Glomerular visceral epithelial cell (primary cell): Measurements from ENCODE around the gene ZNF831.

Experiments
- DNase-seq: peaks from one replicate; pipeline ENCODE4 v3.0.0-alpha.2; 2016; ENCODE audit errors: extremely low spot score

The ZNF831 gene

DNA sequence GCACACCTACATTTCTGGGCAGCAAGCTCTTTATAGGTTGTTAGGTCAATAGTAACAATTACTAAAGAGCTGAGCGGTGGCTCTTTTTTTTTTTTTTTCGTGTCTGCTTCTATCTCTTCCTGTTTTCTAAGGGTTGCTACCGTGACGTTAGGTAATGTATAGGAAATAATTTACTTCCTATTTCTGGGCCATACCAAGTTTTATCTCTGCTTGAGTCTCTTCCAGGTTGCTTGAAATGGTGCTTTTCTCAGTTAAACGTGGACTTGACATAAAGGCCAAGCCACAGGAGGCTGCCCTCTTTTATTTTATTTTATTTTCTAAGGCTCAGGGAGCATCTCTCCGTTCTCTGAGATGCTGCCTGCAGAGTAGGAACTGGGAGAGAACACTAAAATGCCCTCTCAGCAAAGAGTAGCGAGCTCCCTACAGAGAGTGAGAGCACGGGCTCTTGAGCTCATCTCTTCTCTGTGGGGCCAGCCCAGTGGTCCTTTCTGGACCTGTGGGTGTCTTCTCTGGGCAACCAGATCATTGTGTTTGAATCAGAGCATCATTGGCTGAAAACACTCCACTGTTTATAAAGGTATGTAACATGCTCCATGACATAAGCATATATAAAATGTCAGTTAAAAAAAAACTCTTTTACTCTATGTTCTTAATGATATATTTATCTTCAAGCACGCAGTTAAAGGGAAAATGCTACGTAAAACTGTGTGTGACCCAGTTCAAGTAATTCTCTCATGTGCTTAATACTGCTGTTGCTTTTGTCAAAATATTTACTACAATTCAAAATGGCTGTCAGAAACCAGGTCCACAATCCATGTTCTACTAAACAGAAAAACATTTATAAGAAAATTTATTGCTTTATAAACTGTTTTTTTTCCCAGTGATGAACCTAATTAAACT is at the start of gene ZNF831:
Gene ZNF831, plus strand, starts transcription at position 191 of the 900 bp plus-strand sequence. CDS start 27,199 bp downstream, outside the sequence.
- no peak for DNase-seq

DNA sequence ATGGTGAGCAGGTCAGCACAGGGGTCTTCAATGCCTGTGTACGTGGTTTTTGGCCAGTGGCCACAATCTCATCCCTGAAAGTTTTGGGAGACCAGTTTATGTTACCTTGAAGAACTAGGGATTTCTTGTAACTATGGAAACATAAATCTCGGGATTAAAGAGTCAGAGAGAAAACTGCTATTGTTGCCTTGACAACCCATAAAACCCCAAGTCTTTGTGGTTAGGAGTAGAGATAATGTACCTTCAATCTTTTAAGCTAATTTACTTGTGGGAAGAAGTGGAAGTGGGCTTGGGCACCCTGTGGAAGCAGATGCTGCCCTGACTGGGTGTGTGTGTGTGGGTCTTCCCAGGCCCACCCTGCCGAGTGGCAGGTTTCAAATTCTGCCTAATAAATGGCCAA is 46.1 kb upstream of the ZNF831 start:
- DNase-seq: no peak

DNA sequence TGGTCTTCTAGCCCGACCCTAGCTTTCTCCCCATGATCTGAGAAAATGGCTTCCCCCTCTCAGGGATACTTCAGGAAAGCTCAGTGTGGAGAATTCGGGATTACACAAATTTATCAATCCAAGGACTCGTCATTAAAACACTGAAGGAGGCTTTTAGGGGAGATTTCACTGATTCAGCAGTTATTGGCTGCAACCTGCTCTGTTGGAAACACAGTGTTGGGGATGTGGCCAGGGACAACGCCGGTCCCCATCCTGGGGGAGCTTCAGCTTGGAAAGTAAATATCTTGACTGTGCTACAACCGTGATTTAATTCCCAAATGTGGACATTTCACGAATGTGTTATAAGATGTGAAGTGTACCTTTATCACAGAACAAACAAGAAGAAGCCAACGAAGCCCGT is 44.8 kb upstream of the ZNF831 start:
- no peak for DNase-seq

DNA sequence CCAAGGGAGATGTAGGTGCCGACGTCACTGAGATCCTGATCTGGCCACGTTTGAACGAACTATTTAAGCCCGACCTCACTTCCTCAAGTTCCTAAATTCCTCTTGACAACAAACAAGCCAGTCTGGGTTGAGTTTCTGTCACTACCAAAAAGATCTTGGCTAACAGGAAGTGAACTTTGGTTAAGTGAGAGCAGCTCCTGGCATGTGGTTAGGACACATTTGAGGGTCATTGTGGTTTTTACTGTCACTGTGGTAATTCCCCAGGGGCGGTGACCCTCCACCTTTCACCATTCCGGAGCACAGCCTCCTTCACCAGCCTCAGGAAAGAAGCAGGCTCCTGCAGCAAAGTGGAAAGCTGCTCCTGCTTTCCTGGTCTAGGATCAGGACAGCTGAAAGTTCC is 43.1 kb upstream of the ZNF831 start:
- no peak for DNase-seq

DNA sequence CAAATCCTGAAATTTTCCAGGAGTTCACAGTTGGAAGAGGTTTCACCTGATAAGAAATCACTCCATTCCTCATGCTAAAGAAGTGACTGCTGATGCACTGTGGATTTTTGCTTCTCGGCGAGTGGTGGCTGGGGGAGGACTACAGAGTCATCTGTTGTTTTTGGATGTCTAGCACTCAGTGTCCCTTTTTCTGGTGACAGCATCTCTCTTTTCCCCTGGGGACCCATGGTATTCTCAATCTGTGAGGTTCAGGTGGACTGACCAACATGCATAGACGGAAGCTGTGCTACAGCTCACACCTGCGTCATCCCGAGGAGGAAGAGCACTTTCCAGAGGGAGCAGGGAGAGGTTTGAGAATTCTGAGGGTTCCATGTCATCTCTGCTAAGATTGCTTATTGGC is 42.7 kb upstream of the ZNF831 start:
- no peak for DNase-seq

DNA sequence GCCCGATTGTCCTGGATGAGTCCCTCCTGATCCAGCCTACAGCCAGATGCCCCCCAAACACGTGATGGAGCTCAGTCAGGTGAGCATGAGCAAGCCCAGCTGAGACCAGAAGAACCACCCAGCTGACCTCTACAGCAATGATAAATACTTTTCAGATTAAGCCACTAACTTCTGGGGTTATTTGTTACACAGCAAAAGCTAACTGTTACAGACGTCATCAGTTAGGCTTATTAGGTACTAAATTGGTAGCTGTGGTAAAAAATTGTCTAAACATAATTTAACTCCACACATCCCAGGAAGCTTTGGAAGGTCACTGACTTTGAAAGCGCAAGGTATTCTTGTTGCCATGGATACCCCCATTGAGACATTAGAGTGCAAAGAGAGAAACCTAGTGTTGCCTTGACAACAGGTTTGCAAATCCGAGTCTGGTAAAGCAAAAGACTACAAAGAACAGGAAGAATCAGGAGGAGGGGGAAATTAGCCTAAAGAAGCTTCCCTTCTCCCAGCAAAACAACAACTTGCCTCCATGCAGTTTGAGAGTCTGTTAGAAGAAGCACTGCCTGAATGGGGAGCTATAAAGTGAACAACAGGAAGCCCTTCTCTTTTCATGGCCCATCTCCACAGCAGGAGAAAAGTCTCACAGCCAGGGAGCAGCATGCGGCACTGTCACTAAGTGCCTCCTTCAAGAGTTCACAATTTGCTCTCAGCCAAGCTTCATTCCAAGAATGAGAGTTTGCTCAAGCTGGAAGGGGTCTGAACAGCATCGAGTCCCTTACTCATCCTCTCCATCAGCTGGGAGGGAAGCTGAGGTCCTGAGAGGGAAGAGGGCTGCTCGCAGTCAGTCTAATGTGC is 41.7 kb upstream of the ZNF831 start:
- no peak for DNase-seq

DNA sequence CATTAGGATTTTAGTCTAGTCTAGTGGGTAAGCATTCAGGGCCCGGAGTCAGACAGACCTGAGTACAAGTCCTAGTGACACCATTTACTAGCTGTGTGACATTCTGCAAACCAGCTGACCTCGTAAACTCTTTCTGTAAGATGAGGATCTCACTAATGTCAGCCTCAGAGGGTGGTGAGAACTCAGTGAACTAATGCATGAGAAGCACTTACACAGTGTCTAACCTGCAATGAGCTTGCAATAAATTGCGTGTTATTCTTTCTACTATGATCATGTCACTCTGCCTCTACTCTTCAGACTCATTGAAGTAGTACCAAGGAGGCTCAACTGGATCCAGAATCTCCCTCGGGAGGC is 41.1 kb upstream of the ZNF831 start:
- DNase-seq: no peak

DNA sequence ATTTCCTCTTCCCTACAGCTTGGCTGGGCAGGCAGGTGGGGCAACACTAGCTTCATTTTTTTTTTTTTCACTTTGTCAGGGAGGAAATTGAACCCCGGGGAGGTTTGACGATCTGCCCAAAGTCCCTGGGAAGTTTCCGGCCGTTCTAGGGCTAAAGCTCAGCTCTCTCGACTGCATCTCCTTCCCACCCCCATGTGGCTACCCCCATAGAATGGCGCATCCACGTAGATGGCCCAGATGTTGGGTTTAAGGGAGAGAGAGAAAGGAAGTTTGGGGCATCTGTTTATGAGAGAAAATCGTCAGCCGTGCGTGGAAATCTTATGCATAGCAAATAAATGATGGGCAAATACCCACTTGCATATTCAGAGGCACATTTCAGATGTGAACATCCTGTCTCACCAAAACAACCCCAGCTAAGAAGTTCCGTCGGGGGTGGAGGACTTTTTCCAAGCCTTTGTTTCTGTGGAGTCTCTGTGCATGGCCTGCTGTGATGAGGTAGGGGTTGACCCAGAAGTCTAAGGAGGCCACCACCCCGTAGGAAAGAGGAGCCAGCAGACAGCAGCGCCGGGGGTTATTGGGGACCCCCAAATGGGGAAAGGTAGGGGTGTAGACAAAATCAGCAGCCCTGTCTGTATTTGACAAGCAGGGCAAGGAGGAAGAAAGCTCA is 40.5 kb upstream of the ZNF831 start:
- no peak for DNase-seq

DNA sequence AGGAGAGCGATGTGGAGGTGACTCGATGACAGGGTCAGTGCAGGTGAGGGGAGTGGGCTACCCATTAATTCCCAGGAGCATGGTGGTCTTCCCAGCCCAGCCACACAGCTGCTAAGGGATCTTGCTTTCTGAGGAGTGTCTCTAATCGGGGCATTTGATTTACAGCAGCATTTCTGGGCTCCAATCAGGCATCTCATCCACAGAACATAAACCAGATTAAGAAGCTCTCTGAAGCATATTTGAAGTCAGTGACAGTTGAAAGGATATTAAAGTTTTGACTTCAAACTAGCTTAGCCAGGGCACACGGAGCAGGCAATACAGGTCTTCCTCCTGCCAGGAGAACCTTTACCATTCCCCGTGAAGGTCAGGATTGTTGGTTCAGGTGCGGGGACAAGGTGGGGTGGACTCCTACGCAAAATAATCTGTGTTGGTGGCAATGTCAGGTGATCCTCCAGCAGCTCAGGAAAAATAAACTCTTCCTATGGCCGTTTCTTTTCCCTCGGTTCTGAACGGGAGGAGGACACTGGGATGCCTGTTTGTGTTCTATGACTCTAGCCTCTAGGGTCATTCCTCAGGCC is 39.9 kb upstream of the ZNF831 start:
- no peak for DNase-seq

DNA sequence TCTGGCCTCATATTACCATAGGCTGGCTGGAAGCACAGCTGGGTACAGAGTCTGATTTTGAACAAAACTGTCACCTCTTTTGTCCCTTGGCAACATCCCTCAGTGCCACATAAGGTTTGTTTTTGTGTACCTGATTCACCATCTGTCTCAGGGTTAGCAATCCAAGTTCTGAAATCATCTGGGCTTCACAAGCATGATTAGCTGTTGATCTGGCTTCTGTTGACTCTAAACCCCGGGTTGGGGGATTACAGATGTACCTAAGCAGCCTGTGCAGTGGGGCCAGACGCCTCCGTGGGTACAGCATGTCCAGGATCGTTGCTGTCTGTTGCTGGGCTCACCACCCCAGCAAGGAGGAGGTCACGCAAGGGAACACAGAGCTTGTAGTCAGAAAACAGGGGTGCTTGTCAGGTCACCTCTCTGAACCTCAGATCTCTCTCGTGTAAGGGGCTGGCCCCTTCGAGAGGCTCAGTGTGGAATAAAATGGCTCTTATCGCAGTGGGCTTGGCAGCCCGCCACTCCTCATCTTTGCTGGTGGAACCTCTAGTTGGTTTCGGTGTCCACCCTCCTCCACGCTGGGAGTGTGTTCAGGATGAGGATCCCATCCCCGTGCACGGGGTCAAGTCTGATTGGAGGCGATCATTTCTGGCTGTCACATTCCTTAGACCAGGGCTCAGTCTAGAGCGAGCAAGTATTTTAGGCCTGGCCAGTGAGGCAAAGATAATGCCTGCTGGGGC is 39.2 kb upstream of the ZNF831 start:
- DNase-seq: no peak

DNA sequence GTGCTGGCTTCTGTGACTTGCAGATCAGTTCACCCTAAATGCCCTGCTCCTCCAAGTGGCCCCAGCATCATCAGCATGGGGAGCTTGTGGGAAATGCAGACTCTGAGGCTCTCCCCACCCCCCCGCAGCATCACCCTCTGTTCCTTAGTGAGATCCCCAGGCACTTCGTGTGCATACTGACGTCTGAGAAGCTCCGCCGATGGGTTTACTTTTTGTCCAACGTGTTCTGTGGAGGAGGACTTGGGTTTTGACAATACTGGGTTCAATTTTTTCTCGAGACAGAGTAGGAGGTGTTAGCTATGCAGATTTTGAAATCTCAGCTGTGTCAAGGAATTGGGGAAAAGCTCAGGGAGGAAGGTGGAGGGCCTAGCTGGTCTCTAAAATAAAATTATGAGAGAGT is 38.3 kb upstream of the ZNF831 start:
- no peak for DNase-seq

DNA sequence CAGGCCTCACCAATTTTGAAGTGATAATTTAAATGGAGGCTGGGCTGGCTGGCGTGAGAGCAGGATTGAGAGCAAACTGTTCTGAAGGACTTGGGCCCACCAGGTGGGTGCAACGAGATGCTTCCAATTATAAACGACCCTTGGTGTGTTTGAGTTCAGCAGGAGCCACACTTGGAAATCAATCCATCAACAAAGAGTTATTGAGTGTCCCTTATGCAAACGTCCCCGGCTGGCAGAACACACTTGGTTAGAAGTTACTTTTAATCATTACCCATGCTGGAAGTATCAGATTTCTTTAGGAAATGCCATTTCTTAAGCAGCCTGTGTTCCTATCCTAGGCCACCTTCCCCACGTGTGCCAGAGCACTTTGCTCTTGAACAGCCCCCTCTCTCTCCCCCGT is 37.8 kb upstream of the ZNF831 start:
- no peak for DNase-seq

DNA sequence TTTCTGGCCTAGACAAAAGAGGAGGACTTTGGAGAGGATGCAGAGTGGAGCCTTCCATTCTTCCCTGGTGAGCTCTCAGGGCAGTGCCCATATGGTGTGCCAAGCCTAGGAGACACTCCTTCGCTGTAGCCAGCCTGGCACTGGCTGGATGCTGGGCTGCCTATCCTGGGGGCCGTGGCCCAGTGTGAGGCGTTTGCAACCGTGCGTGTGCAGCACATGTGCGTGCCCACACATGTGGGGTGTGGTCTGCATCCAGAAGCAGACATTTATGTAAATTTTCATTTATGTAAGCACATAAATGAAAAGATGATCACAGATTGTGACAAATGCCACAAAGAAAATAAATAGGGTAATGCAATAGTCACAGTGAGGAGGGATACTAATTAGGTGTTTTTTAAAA is 35.8 kb upstream of the ZNF831 start:
- no peak for DNase-seq

DNA sequence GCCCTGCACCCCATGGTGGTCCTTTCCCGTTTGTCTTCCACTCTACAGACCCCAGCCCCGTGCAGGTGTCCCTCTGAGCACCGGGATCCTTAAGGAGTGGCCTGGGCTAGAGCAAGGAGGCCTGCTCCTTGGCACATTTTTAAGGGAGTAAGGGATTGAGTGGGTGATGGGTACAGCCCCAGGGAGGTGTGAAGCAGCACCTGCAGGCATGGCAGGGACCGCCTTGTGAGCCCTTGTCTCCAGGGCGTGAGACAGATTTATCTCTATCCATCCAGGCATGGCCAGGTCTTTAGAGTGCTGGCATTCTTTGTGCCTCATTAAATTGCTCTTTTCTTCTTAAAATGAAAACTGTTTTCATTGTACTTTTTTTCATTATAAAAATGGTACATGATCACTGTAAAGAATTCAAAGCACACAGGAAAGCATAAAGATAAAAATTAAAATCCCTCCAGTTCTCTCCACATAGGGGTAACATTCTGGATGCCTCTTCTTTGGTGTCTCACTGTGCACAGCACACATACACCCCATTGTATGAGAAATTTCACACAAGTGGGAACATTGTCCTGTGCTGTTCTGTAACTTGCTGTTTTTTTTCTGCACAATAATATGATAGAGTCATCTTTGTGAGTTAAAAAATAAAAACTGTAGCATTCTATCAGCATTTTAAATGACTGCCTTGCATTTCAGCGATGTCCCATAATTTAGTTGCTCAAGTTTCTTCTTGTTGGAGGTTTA is 31.9 kb upstream of the ZNF831 start:
- no peak for DNase-seq

DNA sequence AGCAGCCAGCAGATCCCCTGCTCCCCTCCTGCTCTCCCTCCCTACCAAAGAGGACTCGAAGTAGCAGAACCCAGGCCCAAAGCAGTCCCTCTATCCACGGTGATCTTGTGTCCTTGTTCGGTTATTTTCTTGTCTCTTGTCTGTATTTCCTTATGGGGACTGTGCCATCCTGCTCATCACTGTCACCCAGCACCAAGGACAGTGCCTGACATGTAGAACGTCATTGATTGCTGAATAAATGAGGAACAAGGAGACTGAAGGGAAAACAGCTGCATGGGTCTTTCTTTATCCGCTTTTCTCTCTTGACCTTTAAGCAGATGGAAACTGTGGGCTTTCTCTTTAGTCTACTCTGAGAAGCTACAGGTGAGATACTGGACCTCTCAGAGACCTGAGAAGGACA is 29.4 kb upstream of the ZNF831 start:
- no peak for DNase-seq

DNA sequence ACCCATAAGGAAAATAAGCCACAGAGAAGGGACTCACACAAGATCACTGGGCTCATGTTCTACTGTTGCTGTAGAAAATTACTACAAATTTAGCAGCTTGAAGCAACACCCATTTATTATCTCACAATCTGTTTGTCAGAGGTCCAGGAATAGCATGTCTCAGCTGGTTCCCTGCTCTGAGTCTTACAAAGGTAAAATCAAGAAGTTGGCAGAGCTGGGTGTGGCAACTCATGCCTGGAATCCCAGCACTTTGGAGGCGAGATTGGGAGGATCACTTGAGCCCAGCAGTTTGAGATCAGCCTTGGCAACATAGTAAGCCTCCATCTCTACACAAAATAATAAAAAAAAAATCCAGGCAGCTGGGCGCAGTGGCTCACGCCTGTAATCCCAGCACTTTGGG is 28.5 kb upstream of the ZNF831 start:
- no peak for DNase-seq

DNA sequence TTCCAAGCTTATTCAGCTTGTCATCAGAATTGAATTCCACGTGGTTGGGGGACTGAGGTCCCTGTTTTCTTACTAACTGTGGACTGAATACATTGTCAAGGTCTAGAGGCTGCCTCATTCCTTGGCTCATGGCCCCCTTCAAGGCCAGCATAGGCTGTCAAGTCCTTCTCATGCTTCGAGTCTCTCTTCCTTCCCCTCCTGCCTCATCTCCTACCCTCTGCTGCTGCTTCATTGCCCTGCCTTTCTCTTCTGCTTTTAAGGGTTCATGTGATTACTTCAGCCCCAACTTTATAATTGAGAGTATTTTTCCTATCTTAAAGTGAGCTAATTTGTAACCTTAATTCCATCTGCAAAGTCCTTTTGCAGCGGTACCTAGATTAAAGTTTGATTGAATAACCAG is 27.6 kb upstream of the ZNF831 start:
- DNase-seq: no peak

DNA sequence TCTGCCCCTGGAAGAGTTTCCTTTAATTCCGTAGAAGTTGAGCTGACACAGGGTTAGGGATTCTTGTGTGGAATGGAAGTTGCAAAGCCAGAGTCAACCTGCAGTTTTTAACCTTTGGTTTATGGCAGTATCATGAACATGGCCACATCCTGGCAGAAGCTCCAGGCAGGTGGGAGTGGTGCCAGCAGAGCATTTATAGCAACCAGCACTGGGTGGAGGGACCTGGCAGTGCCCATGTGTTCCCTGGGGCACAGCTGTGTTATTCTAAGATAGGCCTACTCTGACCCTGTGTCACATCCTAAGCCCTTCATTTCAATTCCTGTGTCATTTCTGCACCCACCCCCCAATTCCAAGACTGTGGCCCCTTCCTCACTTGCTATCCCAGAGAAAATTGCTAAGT is 26.1 kb upstream of the ZNF831 start:
- DNase-seq: no peak

DNA sequence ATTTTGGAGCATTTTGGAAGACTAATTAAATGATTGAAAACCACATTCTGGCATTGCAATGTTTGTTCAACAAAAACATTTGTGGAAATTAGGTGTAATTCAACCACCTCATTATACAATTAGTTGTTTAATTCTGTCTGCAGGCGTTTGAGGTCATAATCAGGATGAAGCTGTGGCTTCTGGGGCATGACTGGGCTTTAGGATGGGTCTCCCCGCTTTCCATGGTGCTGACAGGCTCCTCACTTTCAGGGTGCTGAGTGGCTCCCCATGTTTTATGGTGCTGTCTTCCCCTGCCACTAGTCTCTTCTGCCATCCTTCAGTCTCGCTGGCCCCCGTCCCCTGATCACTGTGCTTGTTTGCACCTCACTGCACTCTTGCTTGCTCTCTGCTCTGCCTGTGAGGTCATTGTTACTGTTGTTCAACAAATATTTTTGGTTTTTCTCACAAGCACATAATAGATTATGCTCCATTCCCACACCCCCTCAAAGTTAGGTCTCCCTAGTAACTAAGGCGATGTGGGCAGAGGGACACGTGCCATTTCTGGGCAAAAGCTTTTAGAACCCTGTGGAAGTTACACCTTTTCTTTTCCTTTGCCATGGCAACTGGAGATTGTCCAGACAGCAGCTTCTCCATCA is 25.4 kb upstream of the ZNF831 start:
- DNase-seq: no peak

DNA sequence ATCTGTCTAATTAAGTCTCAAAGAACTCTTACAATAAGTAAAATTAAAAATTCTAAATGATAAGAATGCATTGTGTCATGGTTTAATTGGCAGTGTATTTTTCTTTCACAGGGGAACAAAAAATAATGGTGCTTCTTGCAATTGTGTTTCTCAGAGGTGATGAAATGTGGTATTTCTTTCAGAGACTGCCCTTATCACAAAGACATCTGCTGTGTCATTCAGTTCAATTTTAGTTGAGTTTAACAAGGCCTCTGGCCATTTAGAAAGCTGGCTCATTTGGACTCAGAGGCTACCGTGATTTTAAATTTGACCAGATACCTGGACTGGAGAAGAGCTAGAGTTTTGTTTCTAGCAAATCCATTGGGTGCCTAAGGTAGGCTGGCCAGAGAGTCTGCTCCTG is 23.6 kb upstream of the ZNF831 start:
- DNase-seq: no peak
